NCI-H187 treated with DMSO at 0.1 percent for 48 hours (cell line): ENCODE data around the gene AMN1.

Experiments used
- DNase-seq: peaks from one replicate; lab custom pipeline; 2025; lab: John Stamatoyannopoulos, UW

AMN1 gene

GRCh38 chr12:31631023-31631724, 97.6 kb downstream of the AMN1 start:
- no peak for DNase-seq

DNA sequence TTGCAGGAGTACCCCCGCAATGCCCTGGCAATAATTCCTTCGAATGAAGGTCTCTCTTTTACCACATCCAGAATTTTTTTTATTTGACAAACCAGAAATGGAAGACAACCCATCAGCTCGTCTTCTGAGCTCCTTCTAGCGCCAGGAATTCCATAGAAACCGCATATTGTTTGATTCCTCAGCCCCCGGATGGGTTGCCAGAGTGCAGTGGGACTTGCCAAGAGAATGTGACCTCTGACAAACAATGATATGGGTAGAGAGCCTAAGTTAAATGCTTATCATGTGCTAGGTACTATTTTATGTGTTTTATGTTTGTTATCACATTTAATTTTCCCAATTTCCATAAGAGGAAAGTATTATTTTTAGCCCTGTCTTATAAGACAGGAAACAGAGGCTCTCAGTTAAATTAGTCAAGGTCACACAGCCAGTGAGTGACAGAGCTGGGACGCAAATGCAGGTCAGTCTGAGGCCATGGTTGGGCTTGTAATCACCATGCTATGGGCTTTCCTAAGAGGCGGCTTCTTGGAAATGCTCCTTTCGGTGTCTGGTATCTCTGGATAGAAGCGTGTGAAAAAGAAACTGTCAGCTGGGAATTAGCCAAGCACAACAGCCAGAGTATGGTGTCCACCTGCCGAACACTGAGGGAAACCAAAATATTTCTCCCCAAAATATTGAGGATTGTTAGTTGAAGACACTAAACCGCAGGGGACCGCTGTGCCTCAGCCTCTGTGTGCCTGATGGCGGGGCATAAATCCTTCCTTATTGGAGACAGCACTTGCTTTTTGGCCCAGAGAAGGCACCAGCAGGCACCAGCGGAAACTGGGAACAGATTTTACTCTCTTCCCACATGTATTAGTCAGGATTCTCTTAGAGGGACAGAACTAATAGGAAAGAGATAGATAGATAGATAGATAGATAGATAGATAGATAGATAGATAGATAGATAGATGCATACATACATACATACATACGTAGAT, 98.8 kb downstream of the AMN1 start:
- no peak for DNase-seq

GRCh38 chr12:31627456-31628054, 101.3 kb downstream of the AMN1 start:
- DNase-seq, result no peak

- no peak for DNase-seq
Measured at GRCh38 chr12:31626270-31626995, 102.4 kb downstream of the AMN1 start.

DNA sequence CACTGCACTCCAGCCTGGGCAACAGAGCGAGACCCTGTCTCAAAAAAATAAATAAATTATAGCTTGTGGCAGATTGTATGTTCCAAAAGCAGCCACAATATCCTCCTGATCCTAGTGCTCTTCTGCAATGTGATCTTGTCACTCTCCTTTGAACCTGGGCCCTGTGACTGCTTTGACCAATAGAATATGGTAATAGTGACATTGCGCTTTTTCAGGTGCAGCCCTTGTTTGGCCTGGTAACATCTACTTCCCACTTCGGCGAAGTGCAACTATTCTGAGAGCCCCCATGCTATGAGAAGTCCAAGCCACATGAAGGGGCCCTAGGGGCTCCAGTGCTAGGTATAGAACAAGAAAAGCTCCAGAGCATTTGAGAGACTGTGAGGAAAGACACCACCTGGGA, 106.8 kb downstream of the AMN1 start:
- no peak for DNase-seq
